Left forelimb (tissue), 1 donor: Measurements from ENCODE around the gene IKBKG.
"Not testable (repeated sequence)": the region's sequence is repeated elsewhere in the genome, so short reads cannot be mapped to it uniquely, and the experiment has no call there.

ENCODE experiments used
- DNase-seq: peaks from one replicate; pipeline ENCODE4 v3.0.0-alpha.2; 2018; ENCODE audit warnings: low spot score

The IKBKG gene

DNA sequence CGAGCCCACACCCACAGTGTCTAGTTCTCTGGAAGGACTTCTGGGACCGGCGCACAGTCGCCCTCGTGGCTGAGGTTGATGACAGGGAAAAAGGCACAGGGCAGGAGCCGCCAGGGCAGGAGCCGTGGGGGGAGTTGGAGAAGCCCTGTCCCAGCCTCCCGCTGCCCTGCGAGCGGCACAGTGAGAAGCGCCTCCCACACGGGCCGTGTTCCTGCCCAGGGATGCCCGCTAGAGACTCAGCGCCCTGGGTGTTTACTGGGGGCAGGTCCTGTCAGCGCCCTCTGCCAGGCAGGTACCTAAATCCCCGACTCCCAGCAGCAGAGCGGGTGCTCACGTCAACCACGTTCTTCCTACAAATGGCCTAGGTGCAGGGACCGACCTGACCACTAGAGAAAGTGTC lies 11.5 kb downstream of the IKBKG start:
- DNase-seq: not testable (repeated sequence)

DNA sequence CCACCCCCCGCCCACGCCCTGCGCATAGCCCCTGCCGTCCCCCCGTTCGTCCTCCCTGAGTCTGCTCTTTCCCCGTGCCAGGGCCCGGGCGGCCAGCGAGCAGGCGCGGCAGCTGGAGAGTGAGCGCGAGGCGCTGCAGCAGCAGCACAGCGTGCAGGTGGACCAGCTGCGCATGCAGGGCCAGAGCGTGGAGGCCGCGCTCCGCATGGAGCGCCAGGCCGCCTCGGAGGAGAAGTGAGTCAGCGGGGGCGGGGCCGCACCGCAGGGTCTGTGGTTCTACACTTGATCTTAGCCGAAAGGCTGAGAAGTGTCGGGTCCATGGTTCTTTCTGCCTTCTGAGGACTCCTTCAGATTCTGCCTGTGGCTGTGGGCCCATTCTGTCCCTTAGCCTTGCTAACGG lies 12.9 kb downstream of the IKBKG start:
- not testable (repeated sequence) for DNase-seq

DNA sequence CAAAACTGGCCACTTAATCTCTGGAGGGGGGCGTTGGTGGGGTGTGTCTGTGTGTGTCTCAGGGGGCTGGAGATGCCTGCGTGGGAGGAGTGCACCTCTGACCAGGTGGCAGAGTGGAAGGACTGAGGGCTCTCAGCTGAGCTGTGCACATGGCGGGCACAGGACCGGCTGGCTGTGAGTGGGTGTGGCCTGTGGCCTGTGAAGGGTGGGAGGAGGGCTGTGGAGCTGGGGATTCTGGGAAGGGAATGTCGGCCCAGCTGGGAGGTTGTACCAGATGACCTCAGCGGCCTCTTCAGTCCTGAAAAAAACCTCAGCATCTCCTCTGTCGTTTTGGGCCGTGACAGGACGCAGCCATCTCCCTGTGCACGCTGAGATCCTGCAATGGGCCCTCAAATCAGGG lies 14.9 kb downstream of the IKBKG start:
- DNase-seq: not testable (repeated sequence)

DNA sequence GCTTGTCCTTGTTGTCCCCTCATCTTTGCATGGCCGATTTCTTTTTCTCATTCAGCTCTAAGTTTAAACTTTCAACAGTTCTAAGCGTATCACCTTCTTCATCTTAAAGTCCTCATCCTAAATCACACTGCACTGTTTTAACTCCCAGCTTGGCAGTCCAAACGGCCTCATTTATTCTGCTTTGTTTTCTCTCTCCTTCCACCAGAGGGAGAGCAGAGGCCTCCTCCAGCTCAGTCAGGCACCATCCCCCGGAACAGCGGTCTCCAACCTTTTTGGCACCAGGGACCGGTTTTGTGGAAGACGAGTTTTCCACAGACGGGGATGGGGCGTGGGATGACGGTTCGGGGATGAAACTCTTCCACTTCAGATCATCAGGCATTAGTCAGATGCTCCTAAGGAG lies 22.9 kb downstream of the IKBKG start:
- DNase-seq: not testable (repeated sequence)

DNA sequence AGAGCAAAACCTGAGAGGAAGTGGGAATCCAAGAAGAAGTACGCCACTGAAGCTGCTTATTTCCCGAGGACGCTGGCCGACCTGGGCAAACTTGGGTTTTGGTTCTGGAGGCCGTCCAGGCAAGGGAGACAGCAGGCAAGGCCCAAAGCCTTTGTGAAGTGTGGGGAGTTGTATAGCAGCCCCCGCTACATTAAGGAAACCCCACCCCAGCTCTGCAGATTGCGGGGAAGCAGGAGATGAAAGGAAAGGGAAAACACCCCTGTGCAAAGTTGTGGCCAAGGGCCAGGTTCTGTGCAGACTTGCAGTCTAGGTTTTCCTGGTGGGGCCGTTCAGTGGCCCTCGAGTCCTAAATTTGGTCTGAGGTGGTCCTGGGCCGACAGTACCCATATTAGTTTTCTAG lies 25.6 kb downstream of the IKBKG start:
- not testable (repeated sequence) for DNase-seq

DNA sequence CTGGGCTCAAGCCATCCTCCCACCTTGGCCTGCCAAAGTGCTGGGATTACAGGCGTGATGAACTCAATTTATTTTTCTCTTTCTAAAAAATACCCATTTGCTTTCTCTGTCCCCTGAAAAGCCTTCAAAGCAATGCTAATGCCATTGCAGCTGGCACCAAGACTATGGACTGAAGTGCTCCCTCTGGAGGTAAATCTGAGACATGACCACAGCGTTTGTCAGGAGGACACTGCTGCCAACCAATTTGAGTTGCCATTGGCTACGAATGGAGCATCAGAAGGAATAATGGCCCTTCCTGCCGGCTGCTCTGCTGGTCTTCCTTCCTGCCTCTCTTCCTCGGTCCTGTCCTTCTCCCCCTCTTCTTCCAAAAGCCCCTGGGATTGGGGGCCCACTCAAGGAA lies 27.7 kb downstream of the IKBKG start:
- not testable (repeated sequence) for DNase-seq

DNA sequence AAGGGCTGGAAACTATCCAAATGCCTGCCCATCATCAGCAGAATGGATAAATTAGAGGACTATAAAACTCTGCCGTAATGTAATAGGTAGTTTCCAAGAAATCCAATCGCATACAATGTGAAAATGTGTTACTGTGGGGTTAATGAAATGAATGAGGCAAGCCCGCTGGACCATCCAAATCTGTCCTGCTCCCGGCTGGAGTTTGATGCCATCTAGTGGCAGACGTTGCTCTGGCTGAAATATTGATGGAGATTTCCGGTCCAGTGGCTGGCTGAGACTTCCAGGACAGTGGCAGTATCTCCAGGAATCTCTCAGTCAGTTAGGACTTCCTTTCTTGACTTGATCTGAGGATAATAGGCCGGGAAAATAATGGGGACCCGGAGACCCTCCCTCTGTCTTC lies 35.6 kb downstream of the IKBKG start:
- DNase-seq: not testable (repeated sequence)

DNA sequence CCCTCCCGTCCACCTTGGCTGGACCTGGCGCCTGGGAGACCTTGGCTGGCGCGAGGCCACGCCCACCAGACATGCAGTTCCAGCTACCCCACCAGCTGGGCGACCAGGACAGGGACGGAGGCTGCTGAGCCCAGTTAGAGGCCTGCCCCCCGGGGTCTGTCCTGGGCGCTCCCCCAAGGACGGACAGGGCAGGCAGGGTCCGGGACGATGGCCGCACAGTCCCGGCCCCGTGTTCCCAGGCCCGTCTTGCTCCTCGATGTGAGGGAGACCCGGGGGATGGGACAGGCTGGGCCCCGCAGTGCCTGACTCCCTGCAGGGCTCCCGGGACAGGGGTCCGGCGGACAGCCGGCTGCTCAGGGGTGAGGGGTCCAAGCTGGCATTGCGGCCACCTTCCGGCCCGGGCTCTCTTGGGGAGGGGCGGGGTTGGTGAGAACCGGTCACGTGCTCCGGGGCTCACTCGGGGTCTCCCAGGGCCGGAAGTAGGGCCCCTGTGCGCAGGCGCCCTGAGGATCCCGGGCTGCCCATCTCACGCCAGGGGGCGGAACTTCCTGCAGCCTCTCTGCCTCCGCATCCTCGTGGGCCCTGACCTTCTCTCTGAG lies 37.3 kb downstream of the IKBKG start, which contains the start of gene CTAG1A:
CTAG1A (plus strand) TSS at position 549 of the 599 bp plus-strand sequence. CDS start 74 bp downstream, outside the sequence.
- DNase-seq: not testable (repeated sequence)

DNA sequence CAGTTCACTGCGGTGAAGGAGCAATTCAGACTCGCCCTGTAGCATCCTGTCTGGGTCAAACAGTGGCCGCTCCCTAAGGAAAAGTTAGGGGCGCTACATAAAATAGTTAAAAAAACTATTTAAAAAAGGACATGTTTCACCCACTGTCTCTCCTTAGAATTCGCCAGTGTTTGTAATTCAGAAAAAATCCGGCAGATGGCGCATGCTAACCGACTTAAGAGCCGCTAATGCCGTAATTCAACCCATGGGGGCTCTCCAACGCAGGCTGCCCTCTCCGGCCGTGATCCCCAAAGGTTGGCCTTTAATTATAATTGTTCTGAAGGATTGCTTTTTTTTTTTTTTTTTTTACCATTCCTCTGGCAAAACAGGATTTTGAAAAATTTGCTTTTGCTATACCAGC lies 43.0 kb downstream of the IKBKG start:
- not testable (repeated sequence) for DNase-seq

DNA sequence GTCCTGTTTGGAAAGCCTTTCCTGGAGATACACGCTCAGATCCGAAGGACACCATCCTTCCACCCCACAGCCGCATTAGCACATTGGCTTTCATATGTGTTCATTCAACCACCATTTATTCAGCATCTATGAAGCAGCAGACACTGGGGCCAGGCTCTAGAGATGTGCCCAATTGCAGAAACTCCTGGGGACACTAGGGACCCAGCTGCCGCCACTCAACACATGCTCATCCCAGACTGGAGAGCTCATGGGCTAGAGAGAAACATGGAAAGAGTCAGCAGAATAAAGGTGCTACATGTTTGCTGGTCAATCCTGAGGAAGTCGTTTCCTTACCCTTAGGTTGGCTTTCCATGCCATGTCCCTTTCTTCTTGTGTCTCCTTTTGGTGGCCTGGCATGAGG lies 45.1 kb downstream of the IKBKG start:
- DNase-seq: no peak

DNA sequence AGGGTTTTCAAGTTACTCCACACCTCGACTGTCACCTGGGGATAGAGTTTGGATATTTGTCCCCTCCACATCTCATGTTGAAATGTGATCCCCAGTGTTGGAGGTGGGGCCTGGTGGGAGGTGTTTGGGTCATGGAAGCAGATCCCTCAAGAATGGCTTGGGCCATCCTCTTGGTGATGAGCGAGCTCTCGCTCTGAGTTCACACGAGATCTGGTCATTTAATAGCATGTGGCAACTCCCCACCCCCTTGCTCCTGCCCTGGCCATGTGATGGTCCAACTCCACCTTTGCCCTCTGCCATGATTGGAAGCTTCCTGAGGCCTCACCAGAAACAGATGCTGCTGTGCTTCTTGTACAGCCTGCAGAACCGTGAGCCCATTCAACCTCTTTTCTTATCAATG lies 45.8 kb downstream of the IKBKG start:
- DNase-seq: no peak

DNA sequence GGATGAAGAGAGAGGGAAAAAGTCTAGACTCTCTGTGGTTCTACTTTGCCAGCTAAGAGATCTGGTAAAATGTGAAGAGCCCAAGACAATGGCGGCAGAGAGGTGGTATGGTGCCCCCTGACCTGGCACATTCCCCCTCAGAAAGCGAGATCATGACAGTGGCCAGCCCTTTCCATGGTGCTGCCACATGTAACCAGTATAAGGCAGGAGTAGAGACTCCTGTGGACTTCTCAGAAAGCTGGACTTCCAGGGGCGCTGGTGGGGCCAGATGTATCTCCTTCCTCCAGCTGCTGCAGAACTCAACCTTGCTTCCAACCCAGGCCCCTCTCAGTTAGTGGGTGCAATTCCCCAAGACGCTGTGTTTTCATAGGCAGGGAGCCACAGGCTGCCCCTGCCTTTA lies 47.1 kb downstream of the IKBKG start:
- DNase-seq: no peak

DNA sequence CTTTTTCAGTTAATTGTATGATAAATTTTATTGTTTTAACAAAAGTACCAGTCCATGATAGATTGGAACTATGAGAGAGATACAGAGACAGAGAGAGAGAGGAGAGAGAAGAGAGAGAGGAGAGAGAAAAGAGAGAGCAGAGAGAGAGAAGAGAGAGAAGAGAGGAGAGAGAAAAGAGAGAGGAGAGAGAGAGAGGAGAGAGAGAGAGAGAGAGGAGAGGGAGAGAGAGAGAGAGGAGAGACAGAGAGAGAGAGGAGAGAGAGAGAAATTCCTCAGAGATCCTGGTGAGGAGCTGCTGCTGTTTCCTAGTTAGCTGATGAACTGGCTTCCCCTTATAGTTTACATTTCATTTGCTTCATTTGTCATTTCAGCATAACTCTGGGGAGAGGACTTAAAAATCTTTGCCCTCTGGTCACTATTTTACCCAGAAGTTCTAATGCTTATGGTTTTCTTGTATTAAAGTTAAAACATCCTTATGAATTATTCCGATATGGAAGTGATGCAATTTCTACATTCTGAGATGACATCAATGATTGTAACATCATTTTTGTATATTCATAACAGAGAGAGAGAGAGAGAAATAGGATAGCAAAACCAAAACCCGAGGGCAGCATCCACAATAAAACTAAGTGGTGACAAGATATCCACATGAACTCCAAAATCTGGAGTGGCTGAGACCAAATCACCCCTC lies 48.3 kb downstream of the IKBKG start:
- DNase-seq: no peak

DNA sequence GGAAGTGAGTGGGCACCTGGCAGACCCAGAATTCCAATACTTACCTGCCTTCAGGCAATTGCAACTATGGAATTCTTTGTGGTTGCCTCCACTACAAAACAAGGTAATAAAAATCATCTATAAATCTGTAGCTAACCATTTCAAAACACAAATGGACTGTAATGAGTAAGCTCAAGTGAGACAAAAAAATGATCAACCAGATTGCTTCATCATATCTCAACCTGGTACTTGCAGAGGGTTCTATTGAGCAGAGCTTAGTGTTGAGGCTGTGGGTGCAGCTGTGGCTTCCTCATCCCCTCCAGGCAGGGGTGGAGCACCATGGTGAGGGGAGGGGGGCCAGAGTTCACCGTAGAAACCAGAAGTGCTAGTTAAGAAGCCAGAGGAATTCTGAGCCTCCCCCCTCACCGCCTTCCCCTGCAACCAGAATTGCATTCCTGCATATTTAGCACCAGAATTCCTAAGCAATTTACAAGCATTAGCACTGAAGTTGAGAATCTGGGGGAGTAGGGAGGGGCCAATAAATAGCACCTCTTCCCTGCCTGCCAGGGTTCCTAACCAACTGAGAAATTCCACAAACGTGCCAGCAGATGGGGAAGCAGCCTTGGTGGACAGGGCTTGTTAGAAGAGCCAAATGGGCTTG lies 49.0 kb downstream of the IKBKG start:
- DNase-seq: no peak

DNA sequence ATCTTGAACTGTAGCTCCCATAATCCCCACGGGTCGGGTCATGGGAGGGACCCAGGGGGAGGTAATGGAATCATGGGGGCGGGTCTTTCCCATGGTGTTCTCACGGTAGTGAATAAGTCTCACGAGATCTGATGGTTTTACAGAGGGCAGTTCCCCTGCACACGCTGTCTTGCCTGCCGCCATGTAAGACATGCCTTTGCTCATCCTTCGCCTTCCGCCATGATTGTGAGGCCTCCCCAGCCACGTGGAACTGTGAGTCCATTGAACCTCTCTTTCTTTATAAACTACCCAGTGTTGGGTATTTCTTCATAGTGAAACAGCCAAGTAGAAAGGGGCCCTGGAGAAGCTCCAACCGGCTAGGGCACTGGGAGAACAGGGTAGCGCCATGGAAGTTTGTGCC lies 49.8 kb downstream of the IKBKG start:
- no peak for DNase-seq

DNA sequence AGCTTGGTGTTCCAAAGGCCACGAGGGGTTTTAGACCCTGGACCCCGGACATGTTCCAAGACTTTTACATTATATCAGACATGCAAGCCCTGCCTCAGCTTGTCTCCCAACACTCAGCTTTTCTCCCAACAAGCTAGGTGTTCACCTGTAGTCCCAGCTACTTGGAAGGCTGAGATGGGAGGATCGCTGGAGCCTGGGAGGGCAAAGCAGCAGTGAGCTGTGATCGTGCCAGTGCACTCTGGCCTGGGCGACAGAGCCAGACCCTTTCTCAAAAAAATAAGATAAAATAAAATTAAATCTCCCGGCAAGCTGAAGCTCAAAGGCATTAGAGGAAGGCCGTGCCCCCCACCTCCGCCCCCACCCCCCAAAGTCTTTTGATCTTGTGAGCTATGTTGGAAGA lies 51.2 kb downstream of the IKBKG start:
- no peak for DNase-seq

DNA sequence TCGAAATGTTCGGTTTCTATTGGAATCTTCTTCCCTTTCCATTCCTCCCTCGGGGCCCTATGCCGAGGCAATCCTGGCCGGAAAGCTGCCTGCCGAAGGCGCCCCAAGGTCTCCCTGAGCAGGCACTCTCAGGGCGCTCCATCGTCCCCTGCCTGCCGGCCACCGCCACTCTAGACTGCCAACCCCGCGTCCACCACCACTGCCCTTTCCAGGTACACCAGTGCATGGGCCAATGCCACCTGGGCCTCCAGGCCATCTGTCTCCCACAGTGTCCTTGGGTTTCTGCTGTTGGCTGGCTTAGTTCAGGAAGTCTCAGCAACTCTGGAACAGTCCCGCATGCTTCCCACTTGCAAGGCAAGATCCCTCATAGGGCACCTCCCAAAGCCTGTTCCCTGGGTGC lies 52.1 kb downstream of the IKBKG start:
- DNase-seq: no peak

DNA sequence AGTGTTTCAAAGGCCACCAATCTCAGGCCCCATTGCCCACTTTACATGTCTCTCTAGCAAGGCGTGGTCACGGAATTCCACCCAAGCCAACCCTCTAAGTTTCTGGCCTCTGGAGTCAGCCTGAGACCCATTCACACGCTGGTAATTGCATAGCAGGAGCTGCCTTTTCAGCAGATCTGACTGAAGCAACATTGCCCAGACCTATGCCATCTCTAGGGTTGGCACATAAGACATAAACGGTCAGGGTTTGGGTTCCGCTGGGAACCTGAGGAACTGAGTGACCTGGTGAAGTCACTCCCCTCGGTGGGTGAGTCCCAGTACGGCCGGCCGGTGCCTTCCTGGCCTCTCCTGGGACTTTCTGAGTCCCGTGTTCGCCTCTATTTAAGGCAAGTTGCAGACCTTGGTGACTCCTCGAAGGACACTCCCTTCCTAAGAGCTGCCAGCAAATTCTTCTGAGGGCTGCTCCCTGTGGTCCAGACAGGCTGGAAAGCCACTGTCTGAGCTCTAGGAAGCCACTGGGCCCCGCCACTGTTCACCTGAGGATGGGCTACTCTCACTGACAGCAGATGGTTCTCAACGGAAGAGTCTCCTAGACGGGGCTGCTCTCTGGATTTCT lies 53.4 kb downstream of the IKBKG start:
- DNase-seq: no peak

DNA sequence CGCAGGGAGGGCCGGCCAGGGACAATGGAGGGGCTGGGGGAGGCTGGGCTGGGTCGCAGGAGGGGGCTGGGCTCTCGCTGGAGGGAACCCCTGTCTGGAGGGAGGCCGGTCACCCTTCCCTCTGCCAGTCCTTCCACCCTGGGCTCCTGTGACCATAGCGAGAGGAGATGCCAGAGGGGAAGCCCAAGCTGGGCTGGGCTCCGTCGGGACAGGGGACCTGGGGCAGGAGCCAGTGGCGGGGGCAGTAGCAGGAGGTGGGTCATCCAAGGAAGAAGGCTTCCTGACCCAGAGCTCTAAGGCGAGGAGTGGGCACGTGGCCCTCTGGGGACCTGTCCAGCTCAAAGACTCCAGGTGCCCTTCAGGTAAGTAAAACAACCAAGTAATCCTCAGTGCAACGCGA lies 54.8 kb downstream of the IKBKG start:
- no peak for DNase-seq

DNA sequence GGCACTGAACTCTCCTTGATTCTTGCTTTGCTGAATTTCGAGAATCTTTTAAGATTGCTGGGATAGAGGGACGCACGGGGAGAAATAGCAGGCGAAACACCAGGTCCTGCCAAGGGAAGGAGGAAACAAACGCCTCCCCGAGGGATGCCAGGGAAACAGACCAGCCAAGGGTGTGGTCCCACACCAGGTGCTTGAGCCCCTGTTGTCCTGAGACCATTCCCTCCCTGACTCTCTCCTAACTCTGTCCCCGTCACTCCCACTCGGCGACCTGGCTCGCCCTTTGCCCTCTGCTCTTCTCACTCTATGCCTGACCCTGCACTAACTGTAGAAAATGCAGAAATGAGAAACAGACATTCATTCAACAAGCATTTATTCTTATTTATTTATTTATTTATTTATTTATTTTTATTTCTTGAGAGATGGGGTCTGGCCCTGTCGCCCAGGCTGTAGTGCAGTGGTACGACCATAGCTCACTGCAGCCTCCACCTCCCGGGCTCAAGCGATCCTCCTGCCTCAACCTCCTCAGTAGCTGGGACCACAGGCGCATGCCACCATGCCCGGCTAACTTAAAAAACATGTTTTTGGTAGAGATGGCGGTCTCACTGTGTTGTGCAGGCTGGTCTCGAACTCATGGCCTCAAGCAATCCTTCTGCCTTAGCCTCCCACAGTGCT lies 55.5 kb downstream of the IKBKG start:
- no peak for DNase-seq

DNA sequence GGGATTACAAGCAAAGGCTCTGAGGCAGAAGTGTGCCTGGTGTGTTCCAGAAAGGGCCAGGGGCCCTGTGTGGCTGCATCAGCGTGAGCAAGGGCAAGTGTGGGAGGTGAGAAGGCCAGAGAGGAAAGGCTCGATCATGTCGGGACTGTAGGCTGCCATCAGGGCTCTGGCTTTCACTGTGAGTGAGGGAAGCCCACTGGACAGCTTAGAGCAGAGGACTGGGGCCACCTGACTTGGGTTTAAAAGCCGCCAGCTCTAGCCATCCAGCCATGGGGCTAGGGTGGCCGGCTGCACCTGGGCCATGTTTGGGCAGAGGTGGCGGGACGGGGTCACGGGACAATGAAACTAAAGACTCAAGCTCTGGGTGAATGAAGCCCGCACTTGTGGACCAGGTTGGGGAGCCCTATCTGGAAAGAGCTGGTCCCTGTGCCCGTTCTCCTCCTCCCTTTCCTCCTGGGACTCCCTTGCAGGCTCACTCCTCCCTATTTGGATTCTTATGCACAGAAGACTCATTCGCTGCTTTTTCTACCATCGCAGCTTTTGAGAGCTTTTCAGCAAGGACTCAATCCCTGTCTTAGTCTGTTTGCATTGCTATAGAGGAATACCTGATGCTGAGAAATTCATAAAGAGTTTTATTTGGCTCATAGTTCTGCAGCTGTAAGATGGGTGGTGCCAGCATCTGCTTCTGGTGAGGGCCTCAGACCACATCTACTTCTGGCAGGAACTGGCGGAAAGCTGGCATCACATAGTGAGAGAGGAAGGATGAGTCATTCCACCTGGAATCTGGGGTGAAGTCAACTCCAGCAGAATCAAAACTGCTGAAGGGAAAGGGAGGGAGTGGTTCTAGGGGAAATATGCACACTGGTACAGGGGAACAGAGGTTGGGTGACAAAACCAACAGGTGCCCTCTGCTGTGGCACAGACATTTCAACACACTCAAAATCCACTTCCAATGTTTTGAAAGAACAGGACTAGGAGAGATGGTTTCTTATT lies 56.3 kb downstream of the IKBKG start:
- no peak for DNase-seq
